KMS-11 (cell line): Measurements from ENCODE around the gene TTC16.

Experiments
- H2AFZ ChIP-seq: fragments of 200-600 bp; sonication (generic); 2 replicates; pipeline ENCODE4 v1.6.1; 2016; ENCODE audit warnings: antibody characterized with exemption, mixed run types, low read depth
- H3K27ac ChIP-seq: fragments of 200-600 bp; sonication (generic); 2 replicates; pipeline ENCODE4 v1.6.1; 2016; ENCODE audit warnings: mild to moderate bottlenecking, mixed run types
- H3K27me3 ChIP-seq: fragments of 200-600 bp; sonication (generic); 2 replicates; pipeline ENCODE4 v1.6.1; 2017; ENCODE audit warnings: mild to moderate bottlenecking, low read depth, mixed run types, moderate library complexity; ENCODE audit not compliant: insufficient read depth
- H3K36me3 ChIP-seq: fragments of 200-600 bp; sonication (generic); 2 replicates; pipeline ENCODE4 v1.6.1; 2017; ENCODE audit warnings: mild to moderate bottlenecking, mixed run types; ENCODE audit not compliant: insufficient read depth
- H3K4me1 ChIP-seq: fragments of 200-600 bp; sonication (generic); 2 replicates; pipeline ENCODE4 v1.6.1; 2016; ENCODE audit warnings: mild to moderate bottlenecking, low read depth, mixed run types; ENCODE audit not compliant: poor library complexity, severe bottlenecking
- H3K4me2 ChIP-seq: fragments of 200-600 bp; sonication (generic); 2 replicates; pipeline ENCODE4 v1.7.0; 2016; ENCODE audit warnings: mild to moderate bottlenecking, mixed run types
- H3K4me3 ChIP-seq: fragments of 200-600 bp; sonication (generic); IDR thresholded peaks from 2 replicates; pipeline ENCODE4 v1.6.1; 2017; ENCODE audit warnings: low read depth, low read length, mixed read lengths; ENCODE audit not compliant: insufficient read depth
- H3K79me2 ChIP-seq: fragments of 200-600 bp; sonication (generic); 2 replicates; pipeline ENCODE4 v1.6.1; 2016; ENCODE audit warnings: low read depth, mixed run types; ENCODE audit not compliant: insufficient read depth
- H3K9ac ChIP-seq: fragments of 200-600 bp; sonication (generic); 2 replicates; pipeline ENCODE4 v1.6.1; 2016; ENCODE audit warnings: mild to moderate bottlenecking, mixed run types
- H4K20me1 ChIP-seq: fragments of 200-600 bp; sonication (generic); 2 replicates; pipeline ENCODE4 v1.6.1; 2016; ENCODE audit warnings: mild to moderate bottlenecking, mixed run types; ENCODE audit not compliant: insufficient read depth
- TF ChIP-seq, protein P1 (sequence below): fragments of 200-600 bp; sonication (generic); conservative IDR thresholded peaks from 2 replicates; pipeline ENCODE4 v1.6.1; 2017; ENCODE audit warnings: low read depth, mild to moderate bottlenecking, antibody characterized with exemption, low read length, moderate library complexity, mixed read lengths

Gene TTC16

DNA sequence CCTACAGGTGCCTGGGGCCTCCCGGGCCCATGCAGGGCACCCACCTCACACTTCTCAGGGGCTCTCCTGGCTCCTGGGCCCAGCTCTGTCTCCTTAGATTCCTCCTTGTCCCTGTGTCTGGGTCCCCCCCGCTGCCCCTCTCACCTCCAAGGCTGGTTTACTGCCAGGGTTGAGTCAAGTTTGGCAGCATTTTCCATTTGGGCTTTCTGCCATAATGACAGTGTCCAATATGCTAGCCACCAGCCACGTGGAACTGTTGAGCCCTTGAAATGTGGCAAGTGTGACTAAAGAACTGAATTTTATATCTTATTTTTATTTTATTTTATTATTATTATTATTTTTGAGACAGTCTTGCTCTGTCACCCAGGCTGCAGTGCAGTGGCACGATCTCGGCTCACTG lies 1.9 kb downstream of the TTC16 start:
- Histone ChIP-seq H3K27me3 (no peaks in the 10 kb centered on the region), H3K4me3 (no peak overlapping the region), H2AFZ (no peak overlapping the region), H3K36me3 (no peaks in the 10 kb centered on the region), H3K27ac (no peak overlapping the region), H3K4me1 (peaks cover 8% of the 10 kb centered on the region), H4K20me1 (no peaks in the 10 kb centered on the region), H3K4me2 (no peak overlapping the region), H3K79me2 (no peaks in the 10 kb centered on the region), H3K9ac (no peak overlapping the region)
- TF ChIP-seq, protein P1, sequence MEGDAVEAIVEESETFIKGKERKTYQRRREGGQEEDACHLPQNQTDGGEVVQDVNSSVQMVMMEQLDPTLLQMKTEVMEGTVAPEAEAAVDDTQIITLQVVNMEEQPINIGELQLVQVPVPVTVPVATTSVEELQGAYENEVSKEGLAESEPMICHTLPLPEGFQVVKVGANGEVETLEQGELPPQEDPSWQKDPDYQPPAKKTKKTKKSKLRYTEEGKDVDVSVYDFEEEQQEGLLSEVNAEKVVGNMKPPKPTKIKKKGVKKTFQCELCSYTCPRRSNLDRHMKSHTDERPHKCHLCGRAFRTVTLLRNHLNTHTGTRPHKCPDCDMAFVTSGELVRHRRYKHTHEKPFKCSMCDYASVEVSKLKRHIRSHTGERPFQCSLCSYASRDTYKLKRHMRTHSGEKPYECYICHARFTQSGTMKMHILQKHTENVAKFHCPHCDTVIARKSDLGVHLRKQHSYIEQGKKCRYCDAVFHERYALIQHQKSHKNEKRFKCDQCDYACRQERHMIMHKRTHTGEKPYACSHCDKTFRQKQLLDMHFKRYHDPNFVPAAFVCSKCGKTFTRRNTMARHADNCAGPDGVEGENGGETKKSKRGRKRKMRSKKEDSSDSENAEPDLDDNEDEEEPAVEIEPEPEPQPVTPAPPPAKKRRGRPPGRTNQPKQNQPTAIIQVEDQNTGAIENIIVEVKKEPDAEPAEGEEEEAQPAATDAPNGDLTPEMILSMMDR, result no peak

DNA sequence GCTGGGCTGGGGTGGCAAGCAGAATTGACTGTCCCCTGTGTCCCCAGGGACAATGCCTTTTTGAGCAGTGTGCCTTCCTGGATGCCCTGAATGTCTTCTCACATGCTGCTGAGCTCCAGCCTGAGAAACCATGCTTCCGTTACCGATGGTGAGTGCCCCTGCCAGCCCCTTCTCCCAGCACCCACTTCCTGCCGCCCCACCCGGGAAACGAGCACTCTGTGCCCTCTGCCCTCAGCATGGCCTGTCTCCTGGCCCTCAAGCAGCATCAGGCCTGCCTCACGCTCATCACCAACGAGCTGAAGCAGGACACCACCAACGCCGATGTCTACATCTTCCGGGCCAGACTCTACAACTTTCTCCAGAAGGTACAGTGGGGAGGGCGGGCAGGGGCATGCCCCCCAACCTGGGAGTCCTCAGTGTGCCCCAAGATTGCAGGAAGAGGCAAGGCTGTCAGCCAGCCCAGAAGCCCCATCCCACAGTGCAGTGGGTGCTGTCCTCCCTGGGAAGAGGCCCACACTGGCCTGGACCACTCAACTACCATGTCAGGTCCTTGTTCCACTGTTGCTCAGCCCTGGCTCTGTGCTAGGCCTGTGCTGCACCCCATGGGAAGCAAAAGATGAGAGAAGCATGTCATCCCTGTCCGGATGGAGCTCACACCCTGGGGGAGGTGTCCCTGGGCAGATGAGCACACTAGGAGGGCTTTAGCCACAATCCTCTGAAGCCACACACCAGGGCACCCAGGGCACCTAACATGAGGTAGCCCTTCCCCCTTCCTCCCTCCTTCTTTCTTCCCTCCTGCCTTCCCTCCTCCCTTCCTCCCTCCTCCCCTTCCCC lies 4.4 kb downstream of the TTC16 start:
- Histone ChIP-seq H3K9ac (no peak overlapping the region), H3K79me2 (no peaks in the 10 kb centered on the region), H4K20me1 (no peaks in the 10 kb centered on the region), H3K4me1 (peaks cover 5% of the 10 kb centered on the region), H3K4me2 (no peak overlapping the region), H3K36me3 (no peaks in the 10 kb centered on the region), H3K27ac (no peak overlapping the region), H2AFZ (no peak overlapping the region), H3K27me3 (no peaks in the 10 kb centered on the region), H3K4me3 (no peak overlapping the region)
- TF ChIP-seq, protein P1, result no peak

DNA sequence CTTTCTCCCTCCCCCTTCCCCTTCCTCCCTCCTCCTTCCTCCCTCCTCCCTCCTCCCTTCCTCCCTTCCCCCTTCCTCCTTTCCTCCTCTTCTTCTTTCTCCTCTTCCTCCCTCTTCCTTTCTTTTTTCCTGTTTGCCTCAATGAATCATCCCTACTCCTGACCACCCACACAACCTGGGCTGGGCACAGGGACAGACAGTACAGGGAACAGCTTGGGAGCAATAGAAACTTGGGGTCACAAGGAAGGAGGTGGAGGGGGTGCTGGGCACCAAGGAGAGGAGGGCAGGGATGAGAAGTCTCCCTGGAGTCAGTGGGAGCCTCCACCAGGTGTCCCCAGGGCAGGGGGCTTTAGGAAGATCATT lies 5.0 kb downstream of the TTC16 start:
- no peaks in the 10 kb centered on the region for H3K36me3 ChIP-seq
- H3K4me1 ChIP-seq, result peaks cover 5% of the 10 kb centered on the region
- no peak overlapping the region for H3K4me3 ChIP-seq
- no peaks in the 10 kb centered on the region for H4K20me1 ChIP-seq
- TF ChIP-seq, protein P1, result no peak
- no peak overlapping the region for H3K9ac ChIP-seq
- no peak overlapping the region for H2AFZ ChIP-seq
- H3K27me3 ChIP-seq, result no peaks in the 10 kb centered on the region
- no peak overlapping the region for H3K27ac ChIP-seq
- H3K79me2 ChIP-seq, result no peaks in the 10 kb centered on the region
- no peak overlapping the region for H3K4me2 ChIP-seq

DNA sequence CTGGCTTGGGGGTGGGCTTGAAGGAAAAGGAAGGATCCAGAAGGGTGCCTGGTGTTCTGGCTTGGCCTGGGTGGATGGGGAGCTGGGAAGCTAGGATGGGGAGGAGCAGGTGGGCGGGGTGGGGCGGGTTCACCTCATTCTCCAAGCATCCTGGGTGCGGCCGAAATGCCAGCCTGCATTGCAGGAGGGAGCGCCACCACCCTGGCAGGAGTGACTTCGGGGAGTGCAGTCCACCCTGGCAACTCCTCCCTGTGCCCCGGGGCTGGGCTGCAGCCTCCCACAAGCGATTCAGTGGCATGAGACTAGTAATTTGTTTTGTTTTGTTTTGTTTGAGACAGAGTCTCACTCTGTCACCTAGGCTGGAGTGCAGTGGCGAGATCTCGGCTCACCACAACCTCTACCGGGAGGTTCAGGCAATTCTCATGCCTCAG lies 5.5 kb downstream of the TTC16 start:
- no peaks in the 10 kb centered on the region for H3K27me3 ChIP-seq
- H3K36me3 ChIP-seq, result no peaks in the 10 kb centered on the region
- H3K4me1 ChIP-seq, result no peaks in the 10 kb centered on the region
- H2AFZ ChIP-seq, result no peak overlapping the region
- TF ChIP-seq, protein P1, result no peak
- H3K4me2 ChIP-seq, result no peak overlapping the region
- H3K9ac ChIP-seq, result no peak overlapping the region
- H3K27ac ChIP-seq, result no peak overlapping the region
- no peaks in the 10 kb centered on the region for H4K20me1 ChIP-seq
- H3K4me3 ChIP-seq, result no peak overlapping the region
- H3K79me2 ChIP-seq, result no peaks in the 10 kb centered on the region
